HG02798 (cell line): ENCODE results near the gene RSPH6A.
A peak's percentile ranks its signal among the peaks of the same experiment; 100 is the strongest.

Experiments used
- ATAC-seq: cut with Tn5 transposase; IDR thresholded peaks from one replicate; pipeline ENCODE4 v1.9.1; 2021; ENCODE audit warnings: mild to moderate bottlenecking; ENCODE audit not compliant: unreplicated experiment, poor library complexity

The RSPH6A gene

GRCh38 chr19:45782162-45782691 lies 32.9 kb downstream of the RSPH6A start, which contains the start of gene DMPK:
DMPK (minus strand) TSS chr19:45782490; CDS start chr19:45782352, 138 bp downstream.
- ATAC-seq, result no peak

GRCh38 chr19:45781214-45782161 lies 33.6 kb downstream of the RSPH6A start:
- ATAC-seq, result no peak

GRCh38 chr19:45780448-45781213 lies 34.5 kb downstream of the RSPH6A start:
- ATAC-seq, result no peak

- no peak for ATAC-seq
These were observed 35.0 kb downstream of the RSPH6A start for GRCh38 chr19:45780146-45780447.

GRCh38 chr19:45779231-45780145 lies 35.6 kb downstream of the RSPH6A start:
- peak; percentile 87 for ATAC-seq

GRCh38 chr19:45778010-45778661 lies 37.0 kb downstream of the RSPH6A start:
- no peak for ATAC-seq

- no peak for ATAC-seq
These were observed 37.6 kb downstream of the RSPH6A start for GRCh38 chr19:45777395-45777961.

GRCh38 chr19:45774765-45775164 lies 40.3 kb downstream of the RSPH6A start:
- ATAC-seq, result no peak

- no peak for ATAC-seq
These were observed 41.7 kb downstream of the RSPH6A start for GRCh38 chr19:45773384-45773783.

- ATAC-seq, result no peak
These were observed 42.2 kb downstream of the RSPH6A start for GRCh38 chr19:45772912-45773311.

DNA sequence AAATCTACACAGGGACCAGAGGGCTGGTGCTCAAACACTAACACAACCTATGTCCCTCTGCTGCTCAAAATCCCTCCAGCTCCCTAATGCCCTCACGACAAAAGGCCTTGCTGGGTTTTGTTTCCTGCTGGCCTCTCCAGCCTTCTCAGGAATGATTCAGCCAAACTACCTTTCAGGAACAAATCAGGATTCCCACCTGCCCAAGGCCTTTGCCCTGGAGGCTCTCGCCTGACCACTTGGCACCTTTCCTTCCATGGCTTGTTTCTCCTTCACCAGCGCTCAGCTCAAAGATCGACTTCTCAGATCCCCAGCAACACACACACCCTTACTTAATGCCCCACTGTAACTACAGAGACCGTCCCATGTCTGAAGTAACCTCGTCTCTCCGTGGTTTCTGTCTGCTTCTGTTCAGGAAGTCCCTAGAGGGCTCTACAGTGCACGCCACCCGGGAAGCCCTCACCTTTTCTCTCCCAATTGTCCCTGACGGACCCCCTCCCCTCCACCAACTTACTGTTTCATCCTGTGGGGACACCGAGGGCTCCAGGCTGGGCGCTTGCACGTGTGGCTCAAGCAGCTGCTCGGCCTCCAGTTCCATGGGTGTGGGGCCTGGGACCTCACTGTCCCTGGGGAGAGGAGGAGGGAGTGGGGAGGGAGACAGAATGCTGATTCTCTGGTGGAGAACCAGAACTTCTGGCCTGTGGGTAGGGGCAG lies 42.8 kb downstream of the RSPH6A start:
- ATAC-seq, result no peak

GRCh38 chr19:45771311-45771933 lies 43.7 kb downstream of the RSPH6A start:
- no peak for ATAC-seq

DNA sequence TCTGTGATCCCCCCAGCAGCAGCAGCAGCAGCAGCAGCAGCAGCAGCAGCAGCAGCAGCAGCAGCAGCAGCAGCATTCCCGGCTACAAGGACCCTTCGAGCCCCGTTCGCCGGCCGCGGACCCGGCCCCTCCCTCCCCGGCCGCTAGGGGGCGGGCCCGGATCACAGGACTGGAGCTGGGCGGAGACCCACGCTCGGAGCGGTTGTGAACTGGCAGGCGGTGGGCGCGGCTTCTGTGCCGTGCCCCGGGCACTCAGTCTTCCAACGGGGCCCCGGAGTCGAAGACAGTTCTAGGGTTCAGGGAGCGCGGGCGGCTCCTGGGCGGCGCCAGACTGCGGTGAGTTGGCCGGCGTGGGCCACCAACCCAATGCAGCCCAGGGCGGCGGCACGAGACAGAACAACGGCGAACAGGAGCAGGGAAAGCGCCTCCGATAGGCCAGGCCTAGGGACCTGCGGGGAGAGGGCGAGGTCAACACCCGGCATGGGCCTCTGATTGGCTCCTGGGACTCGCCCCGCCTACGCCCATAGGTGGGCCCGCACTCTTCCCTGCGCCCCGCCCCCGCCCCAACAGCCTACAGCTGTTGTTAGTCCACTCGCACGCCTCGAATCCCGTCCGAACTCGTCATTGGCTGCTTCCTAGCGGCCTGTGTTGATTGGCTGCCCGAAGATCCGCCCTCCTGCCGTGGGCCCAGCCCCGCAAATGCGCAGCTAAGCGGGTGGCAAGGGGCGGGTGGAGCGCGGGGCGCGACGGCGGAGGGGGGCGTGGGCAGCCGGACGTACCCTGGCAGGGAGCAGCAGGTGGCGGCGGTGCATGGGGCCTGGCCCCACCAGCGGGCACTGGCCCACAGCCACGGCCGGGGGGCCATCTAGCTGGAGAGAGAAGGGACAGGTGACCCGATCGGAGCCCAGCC lies 44.7 kb downstream of the RSPH6A start:
- ATAC-seq, result peak; percentile 52

DNA sequence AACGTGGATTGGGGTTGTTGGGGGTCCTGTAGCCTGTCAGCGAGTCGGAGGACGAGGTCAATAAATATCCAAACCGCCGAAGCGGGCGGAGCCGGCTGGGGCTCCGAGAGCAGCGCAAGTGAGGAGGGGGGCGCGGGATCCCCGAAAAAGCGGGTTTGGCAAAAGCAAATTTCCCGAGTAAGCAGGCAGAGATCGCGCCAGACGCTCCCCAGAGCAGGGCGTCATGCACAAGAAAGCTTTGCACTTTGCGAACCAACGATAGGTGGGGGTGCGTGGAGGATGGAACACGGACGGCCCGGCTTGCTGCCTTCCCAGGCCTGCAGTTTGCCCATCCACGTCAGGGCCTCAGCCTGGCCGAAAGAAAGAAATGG lies 45.3 kb downstream of the RSPH6A start:
- no peak for ATAC-seq

GRCh38 chr19:45768984-45769782 lies 45.9 kb downstream of the RSPH6A start, which contains the start of gene SIX5:
SIX5 (minus strand) TSS chr19:45769252; CDS start chr19:45768844, 408 bp downstream.
- ATAC-seq, result peak; percentile 77

DNA sequence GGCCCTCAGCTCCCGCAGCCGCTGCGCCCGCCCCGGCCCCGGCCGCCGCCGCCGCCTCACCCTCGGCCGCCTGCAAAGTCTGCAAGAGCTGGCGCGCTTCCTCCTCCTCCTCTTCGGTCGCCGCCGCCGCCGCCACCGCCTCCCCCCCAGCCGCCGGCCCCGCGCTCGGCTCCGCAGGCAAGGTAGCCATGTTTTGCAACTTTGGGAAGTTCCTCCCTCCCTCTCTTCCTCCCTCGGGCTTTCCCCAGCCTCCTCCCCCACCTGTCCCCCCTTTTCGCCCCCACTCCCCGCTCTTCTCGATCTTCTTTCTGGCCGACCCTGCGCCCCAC lies 46.5 kb downstream of the RSPH6A start:
- no peak for ATAC-seq
